CD4-positive, alpha-beta T cell (primary cell): ENCODE measurements around the gene KANK4. TPM values are rescaled to one million over a fixed set of nuclear protein-coding genes. Genes with fewer than 3 reads are reported as not detected.

Source experiments
- ATAC-seq: fragments of 200-7000 bp; cut with Tn5 transposase; one replicate; pipeline ENCODE4 v1.10.0; 2022; ENCODE audit warnings: mild to moderate bottlenecking; ENCODE audit not compliant: poor library complexity
- CTCF ChIA-PET: fragments of 350-600 bp; sonication (Branson Sonifier 250); formaldehyde crosslinking; loops from one replicate; lab custom pipeline; 2021; ENCODE audit warnings: antibody characterized with exemption, inconsistent platforms; lab: Charles Lee
- POLR2A ChIA-PET: fragments of 350-600 bp; sonication (Branson Sonifier 250); formaldehyde crosslinking; loops from one replicate; lab custom pipeline; 2021; ENCODE audit warnings: antibody characterized with exemption, inconsistent platforms; lab: Charles Lee
- DNase-seq, 14 experiments: peaks; one replicate each; pipeline ENCODE4 v3.0.0-alpha.2; 2013 to 2020; ENCODE audit warnings: mixed read lengths in 2 of 14
- H3K27ac ChIP-seq, 2 donors: one replicate each; pipeline versions ENCODE4 v1.5.1 to v1.7.0; 2013; ENCODE audit warnings: low read length in 2 of 2, low read depth in 1 of 2, mild to moderate bottlenecking in 1 of 2
- H3K27me3 ChIP-seq, 2 experiments: 1 replicate in 1 of 2; 2 replicates in 1 of 2; pipeline versions ENCODE4 v1.6.1 to v1.7.0; 2013; ENCODE audit warnings: low read length in 2 of 2, control low read depth in 1 of 2, mild to moderate bottlenecking in 1 of 2, moderate library complexity in 1 of 2; ENCODE audit not compliant: insufficient read depth in 2 of 2, control insufficient read depth in 1 of 2
- H3K36me3 ChIP-seq: one replicate; pipeline ENCODE4 v1.6.1; 2013; ENCODE audit warnings: low read length, control low read depth; ENCODE audit not compliant: insufficient read depth
- H3K4me1 ChIP-seq: one replicate; pipeline ENCODE4 v1.6.1; 2013; ENCODE audit warnings: low read length, control low read depth; ENCODE audit not compliant: insufficient read depth
- H3K4me3 ChIP-seq: one replicate; pipeline ENCODE4 v1.5.1; 2013; ENCODE audit warnings: mild to moderate bottlenecking, low read length, moderate library complexity
- H3K9me3 ChIP-seq, 2 experiments: 1 replicate in 1 of 2; 2 replicates in 1 of 2; pipeline versions ENCODE4 v1.6.1 to v1.7.0; 2013; ENCODE audit warnings: low read length in 2 of 2, mild to moderate bottlenecking in 2 of 2, control low read depth in 1 of 2, moderate library complexity in 1 of 2; ENCODE audit not compliant: control insufficient read depth in 1 of 2, insufficient read depth in 1 of 2
- H3K27ac Mint-ChIP-seq: one replicate; pipeline ENCODE4 v1.8.0; 2020; ENCODE audit warnings: mixed read lengths
- H3K27me3 Mint-ChIP-seq: one replicate; pipeline ENCODE4 v1.8.0; 2021; ENCODE audit warnings: mixed read lengths
- H3K36me3 Mint-ChIP-seq: one replicate; pipeline ENCODE4 v1.8.0; 2021; ENCODE audit warnings: low read depth, mixed read lengths
- H3K4me1 Mint-ChIP-seq: one replicate; pipeline ENCODE4 v1.8.0; 2021; ENCODE audit warnings: low read depth, mixed read lengths
- H3K4me3 Mint-ChIP-seq: one replicate; pipeline ENCODE4 v1.8.0; 2020; ENCODE audit warnings: mild to moderate bottlenecking, mixed read lengths
- H3K9me3 Mint-ChIP-seq: one replicate; pipeline ENCODE4 v1.8.0; 2020; ENCODE audit warnings: mixed read lengths
- CTCF ChIP-seq: fragments of 200-600 bp; IDR thresholded peaks from one replicate; pipeline ENCODE4 v1.8.0; 2022; ENCODE audit warnings: antibody characterized with exemption, mild to moderate bottlenecking
- intact Hi-C, 2 experiments: fragments of 100-400 bp; cut with DNase I in 1 of 2; cut with micrococcal nuclease in 1 of 2; formaldehyde crosslinking; loops; one replicate each; pipeline versions ENCODE4 v1.15.1 to v1.9.0; 2023 to 2025; cut with DNase I, micrococcal nuclease
- total RNA-seq, 174 experiments: library from RNA in 2 of 174; stranded (reverse) in 2 of 174; gene quantifications; one replicate each; pipeline ENCODE4 v1.2.3 and lab custom pipeline; 2021 to 2026

KANK4 gene
- total RNA-seq, 2 experiments from 2014 or later, result not detected

- no peaks in the 10 kb centered on the region for H3K36me3 Mint-ChIP-seq
- Histone ChIP-seq H3K9me3 (no peaks in the 10 kb centered on the region), H3K27me3 (no peaks in the 10 kb centered on the region), H3K27ac (no peak overlapping the region), H3K4me3 (no peak overlapping the region), H3K4me1 (no peaks in the 10 kb centered on the region), H3K36me3 (no peaks in the 10 kb centered on the region)
- DNase-seq (no peak), ATAC-seq (no peak)
- no peak overlapping the region for H3K4me3 Mint-ChIP-seq
- TF ChIP-seq CTCF, result no peak
- no peaks in the 10 kb centered on the region for H3K9me3 Mint-ChIP-seq
- H3K27me3 Mint-ChIP-seq, result no peaks in the 10 kb centered on the region
- no peak overlapping the region for H3K27ac Mint-ChIP-seq
- H3K4me1 Mint-ChIP-seq, result no peaks in the 10 kb centered on the region
- intact Hi-C loops, result no loop called here
- CTCF ChIA-PET, result no interaction called here
- POLR2A ChIA-PET, result no interaction called here
Observed at GRCh38 chr1:62234688-62235087, 84.5 kb downstream of the KANK4 start.

- ChIA-PET POLR2A (no interaction called here), CTCF (no interaction called here)
- no peak for TF ChIP-seq CTCF
- Mint-ChIP-seq H3K27ac (no peak overlapping the region), H3K27me3 (no peaks in the 10 kb centered on the region), H3K4me1 (no peaks in the 10 kb centered on the region), H3K4me3 (no peak overlapping the region), H3K9me3 (no peaks in the 10 kb centered on the region), H3K36me3 (no peaks in the 10 kb centered on the region)
- Histone ChIP-seq H3K27me3 (no peaks in the 10 kb centered on the region), H3K36me3 (no peaks in the 10 kb centered on the region), H3K4me1 (no peaks in the 10 kb centered on the region), H3K27ac (no peak overlapping the region), H3K4me3 (no peak overlapping the region), H3K9me3 (no peaks in the 10 kb centered on the region)
- intact Hi-C loops, result no loop called here
- no peak for DNase-seq
- ATAC-seq, result no peak
Observed at GRCh38 chr1:62233926-62234450, 85.2 kb downstream of the KANK4 start.

GRCh38 chr1:62232871-62233278 is 86.4 kb downstream of the KANK4 start:
- H3K4me3 ChIP-seq, result no peak overlapping the region
- ATAC-seq, result no peak
- H3K36me3 ChIP-seq, result no peaks in the 10 kb centered on the region
- no peak overlapping the region for H3K27ac ChIP-seq
- Mint-ChIP-seq H3K36me3 (no peaks in the 10 kb centered on the region), H3K27ac (no peak overlapping the region), H3K4me1 (no peaks in the 10 kb centered on the region), H3K4me3 (no peak overlapping the region), H3K9me3 (no peaks in the 10 kb centered on the region), H3K27me3 (no peaks in the 10 kb centered on the region)
- POLR2A ChIA-PET, result no interaction called here
- peaks cover 0 to 3% of the 10 kb centered on the region in 2 experiments for H3K9me3 ChIP-seq
- H3K27me3 ChIP-seq, result no peaks in the 10 kb centered on the region
- no peak for DNase-seq
- TF ChIP-seq CTCF, result no peak
- intact Hi-C loops, result no loop called here
- no peaks in the 10 kb centered on the region for H3K4me1 ChIP-seq
- CTCF ChIA-PET, result no interaction called here
